ENCODE measurements around the gene MACROD2. TPM values are rescaled to one million over a fixed set of nuclear protein-coding genes. Genes with fewer than 3 reads are reported as not detected.

The MACROD2 gene
- total RNA-seq, 1 experiment from 2014 or later, result 0.86 TPM

DNA sequence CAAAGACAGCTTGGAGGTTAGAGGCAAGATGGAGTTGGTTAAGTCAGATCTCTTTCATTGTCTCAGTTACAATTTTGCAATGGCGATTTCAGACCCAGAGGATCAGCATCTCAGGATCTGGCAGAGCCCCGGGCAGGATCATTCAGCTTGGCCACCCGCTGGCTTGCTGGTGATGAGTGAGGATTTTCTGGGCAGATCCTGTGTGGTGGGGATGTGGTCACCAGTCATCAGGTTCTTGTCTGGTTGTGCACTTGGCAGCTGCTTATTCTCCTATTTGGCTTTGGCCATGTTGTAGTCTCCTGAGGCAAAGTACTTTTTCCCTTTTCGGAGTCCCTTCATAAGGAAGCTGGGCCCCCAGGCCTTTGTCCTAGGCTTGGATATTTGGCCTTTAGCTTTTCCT is 1624.0 kb downstream of the MACROD2 start:
- no peak for DNase-seq (ENCODE audit: low read depth)

DNA sequence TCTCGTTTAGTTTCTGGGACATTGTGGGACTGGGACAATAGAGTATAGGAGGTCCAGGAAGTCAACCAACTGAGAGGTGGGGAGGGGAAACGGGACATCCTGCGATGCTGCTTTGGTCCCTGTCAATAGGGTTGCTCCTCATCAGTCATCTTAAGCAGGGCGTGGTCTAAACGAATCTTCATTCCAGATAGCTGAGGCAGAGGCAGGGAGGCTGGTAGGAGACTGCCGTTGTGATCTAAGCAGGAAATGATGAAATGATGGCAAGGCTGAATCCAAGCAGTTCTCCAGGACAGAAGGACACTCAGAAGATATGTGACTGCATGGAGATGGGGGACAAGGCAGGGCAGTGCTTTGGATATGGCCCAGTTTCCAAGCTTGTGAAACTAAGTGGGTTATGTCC is 1624.5 kb downstream of the MACROD2 start:
- no peak for DNase-seq (ENCODE audit: low read depth)

DNA sequence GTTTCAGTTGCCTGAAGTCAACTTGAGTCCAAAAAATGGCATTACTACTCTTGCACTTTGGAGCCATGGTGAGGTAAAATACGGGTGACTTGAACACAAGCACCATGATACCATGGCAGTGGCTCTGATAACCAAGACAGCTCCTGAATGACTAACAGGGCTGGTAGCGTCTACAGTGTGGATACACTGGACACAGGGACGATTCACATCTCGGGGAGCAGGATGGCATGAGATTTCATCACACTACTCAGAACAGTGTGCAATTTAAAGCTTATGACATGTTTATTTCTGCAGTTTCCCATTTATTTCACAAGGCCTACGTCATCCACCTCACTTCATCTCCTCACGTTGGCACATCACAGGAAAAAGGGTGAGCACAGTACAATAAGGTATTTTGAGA is 1627.1 kb downstream of the MACROD2 start:
- no peak for DNase-seq (ENCODE audit: low read depth)

DNA sequence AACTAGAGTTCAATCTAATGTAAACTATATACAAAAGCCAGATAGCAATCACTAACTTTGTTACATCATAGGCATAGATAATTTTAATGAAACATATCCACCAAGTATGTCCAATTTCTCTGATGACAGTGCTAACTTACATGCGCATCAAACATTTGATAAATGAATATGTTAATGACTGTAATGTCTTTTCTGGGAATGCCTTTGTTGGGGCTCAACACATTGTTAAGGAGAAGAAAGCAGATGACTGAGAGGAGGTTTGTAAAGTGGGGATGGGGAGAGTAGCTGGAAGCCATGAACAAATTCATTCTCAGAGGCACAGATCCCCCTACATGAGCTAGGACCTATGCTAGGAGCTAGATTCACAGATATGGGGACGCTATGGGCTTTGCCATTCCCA is 1627.9 kb downstream of the MACROD2 start:
- no peak for DNase-seq (ENCODE audit: low read depth)

DNA sequence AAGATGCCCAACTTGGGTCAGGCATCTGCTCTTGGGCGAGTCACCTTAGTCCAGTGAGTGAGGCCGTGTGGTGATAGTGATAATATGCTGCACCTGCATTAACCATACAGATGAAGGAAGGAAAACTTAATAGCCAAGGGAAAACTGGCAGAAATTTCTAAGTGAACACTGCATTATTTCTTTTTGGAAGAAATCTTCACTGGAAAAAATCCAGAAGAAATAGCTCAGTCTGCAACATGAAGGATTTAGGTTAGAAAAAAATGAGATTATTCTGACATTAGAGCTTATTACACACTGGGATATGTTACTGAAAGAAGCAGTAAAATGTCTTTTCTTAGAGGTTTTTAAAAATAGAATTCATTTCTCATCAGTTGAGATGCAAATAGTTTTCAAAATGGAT is 1630.7 kb downstream of the MACROD2 start:
- DNase-seq (ENCODE audit: low read depth), result no peak

DNA sequence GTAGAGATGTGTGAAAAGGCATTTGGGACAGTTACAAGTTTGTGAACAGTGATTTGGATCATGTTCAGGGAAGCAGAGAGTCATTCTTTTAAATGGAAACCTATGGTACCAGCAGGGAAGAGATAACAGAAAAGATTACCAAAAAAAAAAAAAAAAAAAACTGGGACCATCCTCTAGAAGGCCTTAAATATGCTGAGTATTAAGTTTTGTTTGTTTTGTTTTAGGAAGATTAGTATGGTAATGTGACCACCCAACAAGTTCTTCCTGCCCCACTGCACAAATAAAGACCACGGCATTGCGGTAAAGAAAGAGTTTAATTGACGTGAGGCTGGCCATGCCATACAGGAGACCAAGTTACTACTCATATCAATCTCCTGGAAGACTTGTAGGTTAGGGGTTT is 1631.8 kb downstream of the MACROD2 start:
- DNase-seq (ENCODE audit: low read depth), result no peak

DNA sequence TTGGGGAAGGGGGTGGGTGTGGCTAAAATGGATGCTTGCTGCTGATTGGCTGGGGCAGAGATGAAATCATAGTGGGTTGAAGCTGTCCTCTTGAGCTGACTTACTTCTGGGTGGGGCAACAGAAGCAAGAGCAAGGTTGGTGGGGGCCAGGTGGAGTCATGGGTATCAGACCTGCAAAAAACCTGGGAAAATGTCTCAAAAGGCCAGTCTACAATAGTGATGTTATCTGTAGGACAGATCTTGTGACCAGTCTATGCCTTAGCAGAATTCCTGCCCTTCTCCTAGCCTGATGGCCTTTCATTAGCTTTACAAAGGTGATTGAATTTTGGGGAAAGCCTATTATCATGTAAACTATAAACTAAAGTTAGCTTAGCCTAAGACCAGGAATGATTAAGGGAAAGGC is 1632.2 kb downstream of the MACROD2 start:
- DNase-seq (ENCODE audit: low read depth), result no peak

DNA sequence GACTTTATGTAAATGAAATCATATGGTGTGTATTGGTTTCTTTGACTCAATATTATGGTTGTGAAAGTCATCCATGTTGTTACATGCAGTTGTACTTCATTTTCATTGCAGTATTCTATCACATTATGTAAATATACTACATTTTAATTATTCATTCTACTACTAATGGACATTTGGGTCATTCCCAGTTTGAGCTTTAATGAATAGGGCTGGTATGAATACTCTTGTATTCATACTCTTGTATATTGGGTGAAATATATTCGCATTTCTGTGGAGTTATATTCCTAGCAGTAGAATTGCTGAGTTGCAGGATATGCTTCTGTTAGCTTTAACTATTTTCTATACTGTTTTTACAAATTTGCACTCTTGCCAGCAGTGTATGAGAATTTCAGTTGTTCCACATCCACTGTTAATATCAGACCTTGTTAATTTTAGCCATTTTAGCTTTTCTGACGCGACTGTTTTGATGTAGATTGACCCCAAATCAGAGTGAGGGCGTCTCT is 1633.6 kb downstream of the MACROD2 start:
- no peak for DNase-seq (ENCODE audit: low read depth)

DNA sequence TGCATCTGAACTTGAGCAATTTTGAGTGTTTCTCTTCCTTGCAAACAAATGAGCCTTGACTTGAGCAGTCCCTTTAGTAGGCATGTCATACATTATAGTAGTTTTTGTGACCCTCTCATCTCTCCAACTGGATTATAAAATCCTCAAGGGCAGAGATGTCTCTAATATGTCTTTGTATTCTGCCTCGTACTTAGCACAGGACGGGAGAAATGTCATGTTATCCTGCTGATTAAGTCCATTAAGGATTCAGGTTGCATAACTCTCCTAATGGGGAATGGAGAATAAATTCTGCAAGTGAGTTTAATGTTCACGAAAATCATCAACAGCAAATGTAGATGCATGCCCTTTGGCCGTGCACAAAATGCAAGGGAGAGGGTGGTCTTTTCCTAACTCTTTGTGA is 1635.0 kb downstream of the MACROD2 start:
- no peak for DNase-seq (ENCODE audit: low read depth)

DNA sequence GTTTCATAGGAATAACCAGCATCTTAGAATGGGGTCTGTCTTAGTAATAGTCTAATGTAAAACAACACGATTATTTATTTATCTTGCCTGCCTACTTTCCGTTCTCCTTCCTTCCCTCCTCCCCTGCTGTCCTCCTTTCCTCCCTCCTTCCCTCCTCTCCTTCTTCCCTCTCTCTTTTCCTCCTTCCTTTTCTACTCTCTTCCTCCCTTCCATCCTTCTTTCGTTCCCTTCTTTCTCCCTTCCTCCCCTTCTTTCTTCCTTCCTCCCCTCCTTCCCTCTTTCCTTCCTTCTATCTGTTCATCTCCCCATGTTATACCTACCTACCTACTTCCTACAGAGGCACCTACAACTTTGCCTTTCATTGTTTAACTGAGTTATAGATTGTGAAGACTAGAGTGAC is 1637.4 kb downstream of the MACROD2 start:
- DNase-seq (ENCODE audit: low read depth), result no peak

DNA sequence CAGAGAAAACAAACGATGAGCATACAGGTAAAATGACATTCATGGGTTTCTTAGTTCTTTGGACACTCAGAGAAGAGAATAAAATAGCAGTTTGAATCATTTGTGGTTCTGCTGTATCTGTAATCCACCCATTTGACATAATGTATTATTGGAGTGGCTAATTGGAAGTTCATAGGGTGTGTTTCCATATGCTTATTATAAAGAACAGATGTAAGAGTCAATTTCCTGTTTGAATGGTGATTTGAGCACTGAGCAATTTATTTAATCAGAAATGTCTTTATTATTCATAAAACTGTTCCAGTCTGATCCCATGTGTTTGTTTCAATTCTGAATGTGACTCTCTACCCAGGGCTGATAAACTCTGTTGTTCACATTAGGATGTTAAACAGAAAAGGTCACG is 1638.8 kb downstream of the MACROD2 start:
- DNase-seq (ENCODE audit: low read depth), result no peak

DNA sequence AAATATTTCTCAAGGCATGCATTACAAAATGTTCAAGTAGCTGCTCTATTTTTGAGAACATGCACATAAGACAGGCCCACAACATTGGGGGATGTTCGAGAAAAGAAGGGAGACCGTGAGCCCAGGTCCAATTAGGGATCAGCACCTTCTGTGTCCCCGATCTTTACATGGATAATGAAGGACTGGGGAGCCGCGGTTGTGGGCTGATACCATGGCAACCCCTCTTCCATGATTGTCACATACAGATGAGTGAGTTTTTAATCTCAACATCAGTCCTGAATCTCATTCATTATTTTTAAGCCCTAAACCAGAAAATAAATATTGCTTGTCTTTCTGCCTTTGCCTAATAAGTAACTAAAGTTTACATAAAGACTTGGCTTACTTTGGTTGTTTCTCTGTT is 1642.2 kb downstream of the MACROD2 start:
- DNase-seq (ENCODE audit: low read depth), result no peak

DNA sequence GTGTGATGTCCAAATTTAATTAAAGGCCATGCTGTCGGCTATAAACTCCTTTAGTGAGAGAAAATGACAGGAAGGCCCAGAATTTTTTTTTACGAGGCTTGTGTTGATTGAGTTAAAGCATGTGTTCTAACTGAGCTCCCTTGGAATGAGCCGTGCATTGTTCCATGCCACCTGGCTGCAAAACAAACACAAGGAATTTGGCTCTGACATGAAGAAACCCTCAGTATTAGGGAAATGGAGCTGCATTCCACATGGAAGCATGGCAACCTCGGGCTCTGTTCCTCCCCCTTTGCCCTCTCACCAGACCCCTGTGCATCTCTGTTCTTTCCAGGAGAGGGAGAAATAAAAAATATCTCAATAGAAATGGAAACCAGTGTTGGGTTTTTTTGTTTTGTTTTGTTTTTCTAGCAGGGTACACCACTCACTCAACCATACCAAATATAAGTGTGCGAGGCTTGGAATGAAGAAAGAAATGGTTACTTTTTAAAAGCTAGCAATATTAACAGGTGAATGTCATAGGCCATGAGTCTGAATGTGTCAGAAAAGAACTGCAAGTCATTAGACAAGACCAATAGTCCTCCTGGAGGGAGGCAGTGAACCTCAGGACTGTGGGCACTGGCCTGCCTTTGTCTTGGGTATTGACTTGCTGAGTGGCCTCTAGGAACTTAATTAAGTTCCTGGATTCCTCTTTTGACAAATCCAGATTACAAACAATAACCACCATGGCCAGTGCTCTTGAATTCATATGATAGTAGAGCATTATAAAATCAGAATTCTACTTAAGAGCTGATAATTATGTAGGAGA is 1642.8 kb downstream of the MACROD2 start:
- no peak for DNase-seq (ENCODE audit: low read depth)

DNA sequence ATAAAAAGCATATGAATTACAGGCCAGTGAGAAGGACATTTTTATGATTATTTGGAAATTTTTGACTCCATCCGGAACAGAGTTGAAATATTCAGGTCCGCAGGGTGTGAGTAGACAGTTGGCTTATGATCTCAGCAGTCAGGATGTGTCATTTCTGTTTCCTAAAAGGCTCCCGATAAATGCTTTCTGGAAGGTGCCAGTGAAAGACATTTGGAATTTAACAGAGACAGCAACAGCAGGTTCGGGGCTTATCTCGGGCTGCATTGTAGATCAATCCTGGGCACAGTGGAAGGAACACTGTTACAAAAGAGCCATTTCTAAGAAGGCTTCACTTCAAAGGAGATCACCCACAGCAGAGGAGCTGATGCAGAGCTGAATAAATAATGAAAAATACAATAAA is 1643.5 kb downstream of the MACROD2 start:
- no peak for DNase-seq (ENCODE audit: low read depth)

DNA sequence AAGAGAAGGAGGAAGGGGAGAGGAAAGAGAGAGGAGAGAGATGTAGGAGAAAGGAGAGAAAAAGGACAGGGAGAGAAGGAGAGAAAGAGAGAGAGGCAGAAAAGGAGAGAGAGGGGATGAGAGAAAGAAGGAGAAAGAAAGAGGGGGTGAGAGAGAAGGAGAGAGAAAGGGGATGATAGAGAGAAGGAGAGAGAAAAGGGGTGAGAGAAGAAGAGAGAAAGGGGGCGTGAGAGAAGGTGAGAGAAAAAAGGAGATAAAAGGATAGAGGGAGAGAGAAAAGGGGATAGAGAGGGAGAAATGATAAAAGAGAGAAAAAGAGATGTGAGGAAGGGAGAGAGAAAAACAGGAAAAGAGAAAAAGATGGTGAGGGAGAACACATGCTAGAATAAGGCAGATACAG is 1644.5 kb downstream of the MACROD2 start:
- no peak for DNase-seq (ENCODE audit: low read depth)

DNA sequence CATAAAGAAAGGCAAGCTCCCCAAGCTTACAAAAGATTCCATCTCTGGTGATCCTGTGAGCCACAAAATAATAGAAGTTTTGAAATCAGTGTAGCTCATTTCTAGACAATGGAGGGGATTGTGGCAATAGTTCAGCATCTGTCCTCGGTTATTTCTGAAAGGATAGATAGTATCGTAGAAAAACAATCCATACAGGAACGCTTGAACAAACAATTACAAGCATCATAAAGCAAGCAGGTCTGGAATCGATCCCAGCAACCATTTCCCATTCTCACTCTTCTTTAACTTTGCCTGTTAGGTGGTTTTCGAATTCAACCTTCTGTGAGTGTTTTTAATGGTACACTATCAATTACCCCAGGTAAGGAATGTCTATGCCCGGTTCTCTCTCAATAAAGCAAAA is 1646.8 kb downstream of the MACROD2 start:
- no peak for DNase-seq (ENCODE audit: low read depth)

DNA sequence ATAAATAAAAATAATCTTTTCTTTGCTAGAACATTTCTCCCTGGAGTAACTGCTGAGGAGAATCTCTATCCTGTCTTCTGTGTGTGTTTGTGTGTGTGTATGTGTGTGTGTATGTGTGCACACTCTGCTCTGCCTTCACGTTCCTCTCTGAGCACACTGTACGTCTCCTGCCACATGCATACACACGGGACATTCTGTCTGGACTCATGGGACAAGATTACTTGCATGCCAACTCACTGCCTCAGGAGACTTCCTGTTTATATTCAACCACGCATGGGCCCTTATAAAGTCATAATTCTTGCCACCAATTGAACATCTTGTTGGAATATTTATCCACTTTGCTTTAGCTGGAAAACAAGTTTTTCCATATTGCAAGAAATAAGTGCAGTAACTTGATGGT is 1647.4 kb downstream of the MACROD2 start:
- no peak for DNase-seq (ENCODE audit: low read depth)

DNA sequence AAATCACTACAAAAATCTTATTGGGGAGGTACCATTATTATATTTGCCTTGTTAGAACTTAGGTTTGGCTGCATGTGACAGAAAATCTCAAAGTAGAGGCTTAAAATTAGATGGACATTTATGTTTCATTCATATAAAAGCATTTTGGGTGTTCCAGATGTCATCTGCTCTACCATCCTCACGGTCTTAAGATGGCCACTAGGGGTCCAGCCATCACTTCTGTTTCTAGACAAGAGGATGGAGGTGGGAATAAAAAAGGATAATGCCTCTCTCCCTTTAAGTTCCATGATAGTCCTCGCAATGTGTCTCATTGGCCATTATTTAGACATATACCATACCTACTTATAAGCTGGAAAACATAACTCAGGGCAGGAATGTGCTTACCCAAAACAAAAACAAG is 1648.4 kb downstream of the MACROD2 start:
- no peak for DNase-seq (ENCODE audit: low read depth)

DNA sequence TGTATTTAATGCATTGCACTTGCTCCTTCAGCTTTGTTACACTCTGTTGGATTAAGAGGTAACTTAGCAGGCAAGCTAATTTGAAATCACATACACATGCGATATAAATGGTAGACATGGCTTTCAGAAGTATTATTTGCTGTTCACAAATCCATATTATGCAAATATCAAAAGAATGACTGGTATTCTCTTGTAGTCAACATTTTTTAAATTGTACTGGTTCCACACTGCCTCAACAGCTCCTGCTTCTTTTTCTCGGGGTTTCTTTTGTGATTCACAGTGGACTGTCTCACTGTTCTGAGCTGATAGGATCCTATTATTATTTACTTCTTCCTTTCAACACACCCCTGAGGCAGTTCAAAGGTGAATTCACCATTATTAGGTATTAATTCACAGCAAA is 1650.5 kb downstream of the MACROD2 start:
- DNase-seq (ENCODE audit: low read depth), result no peak

DNA sequence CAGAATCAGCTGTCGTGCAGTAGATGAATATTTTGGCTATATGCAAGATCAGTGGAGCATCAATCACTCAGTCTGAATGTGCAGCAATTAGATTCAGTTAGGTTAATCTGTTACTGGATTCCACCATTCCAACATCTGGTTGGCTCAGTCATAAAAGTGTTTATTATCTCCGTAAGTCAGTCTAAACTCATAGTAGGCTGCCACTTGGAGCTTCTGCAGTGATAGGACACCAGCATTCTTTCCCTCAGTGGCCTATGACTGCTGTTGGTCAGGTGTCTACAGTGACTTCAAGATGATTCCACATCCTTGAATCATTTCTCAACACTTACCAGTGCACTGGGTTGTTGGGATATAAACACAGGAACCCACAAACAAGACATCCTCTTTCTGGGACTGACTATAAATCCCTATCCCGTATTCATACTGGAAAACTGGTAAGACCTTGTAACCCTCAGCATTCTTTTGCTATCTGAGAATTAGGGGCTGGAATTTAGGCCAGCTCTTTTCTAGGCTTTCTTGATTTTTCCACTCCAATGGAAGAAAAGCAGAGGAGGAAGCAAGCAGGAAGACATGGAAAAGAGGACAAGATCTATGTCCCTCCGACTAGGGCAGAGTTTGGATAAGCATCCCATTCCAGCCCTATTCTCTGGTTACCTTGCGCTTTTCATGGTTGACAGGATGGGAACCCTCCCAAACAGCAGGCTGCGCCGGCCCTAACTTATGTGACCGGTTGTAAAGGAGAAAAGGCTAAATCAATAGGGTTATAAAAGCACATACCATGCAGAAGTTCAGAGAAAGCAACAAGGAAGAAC is 1658.3 kb downstream of the MACROD2 start:
- DNase-seq (ENCODE audit: low read depth), result no peak

DNA sequence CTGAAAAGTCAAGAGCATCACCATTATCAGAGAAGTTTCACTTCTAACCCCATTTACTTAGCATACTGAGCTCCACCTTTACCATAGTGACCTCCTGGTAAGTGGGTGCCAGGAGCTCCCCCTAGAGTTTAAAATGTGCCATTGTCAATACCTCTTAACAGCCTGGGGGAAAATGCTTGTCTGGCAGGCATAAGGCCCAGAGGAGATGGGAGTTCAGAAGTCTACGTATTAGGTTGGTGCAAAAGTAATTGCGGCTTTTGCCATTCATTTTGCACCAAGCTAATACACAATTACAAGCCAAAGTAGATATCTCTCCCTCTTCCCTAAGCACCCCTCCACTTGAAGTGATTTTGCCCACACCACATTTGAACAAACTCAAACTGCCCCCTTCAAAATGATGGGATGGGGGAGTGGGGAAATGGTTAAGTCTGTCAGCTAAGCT is 1658.9 kb downstream of the MACROD2 start:
- DNase-seq (ENCODE audit: low read depth), result no peak

DNA sequence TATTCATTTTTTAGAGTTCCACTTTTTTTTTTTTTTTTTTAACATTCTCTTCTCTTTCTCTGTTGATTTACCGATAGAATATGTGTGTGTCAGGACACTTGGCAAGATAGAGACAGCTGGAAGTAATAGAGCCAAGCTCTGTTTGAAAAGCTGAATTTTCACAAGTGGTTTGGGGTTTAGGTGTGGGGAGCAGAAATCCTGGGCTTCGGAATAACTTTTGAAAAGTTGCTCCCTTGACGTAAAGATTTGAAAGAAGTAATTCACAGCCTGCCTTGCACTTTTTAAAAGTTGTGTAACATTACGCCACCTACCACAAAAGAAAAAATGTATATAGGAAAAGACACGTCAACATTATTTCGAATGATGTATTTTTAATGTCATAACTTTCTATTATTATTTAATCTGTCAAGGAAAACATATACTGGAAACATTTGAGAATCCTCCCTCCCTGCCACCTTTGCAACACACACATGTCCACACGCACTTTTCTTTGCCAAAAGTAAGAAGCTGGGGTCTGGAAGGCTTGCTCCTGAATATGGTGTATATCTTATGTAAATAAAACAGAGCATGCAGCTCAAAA is 1660.1 kb downstream of the MACROD2 start:
- DNase-seq (ENCODE audit: low read depth), result no peak

DNA sequence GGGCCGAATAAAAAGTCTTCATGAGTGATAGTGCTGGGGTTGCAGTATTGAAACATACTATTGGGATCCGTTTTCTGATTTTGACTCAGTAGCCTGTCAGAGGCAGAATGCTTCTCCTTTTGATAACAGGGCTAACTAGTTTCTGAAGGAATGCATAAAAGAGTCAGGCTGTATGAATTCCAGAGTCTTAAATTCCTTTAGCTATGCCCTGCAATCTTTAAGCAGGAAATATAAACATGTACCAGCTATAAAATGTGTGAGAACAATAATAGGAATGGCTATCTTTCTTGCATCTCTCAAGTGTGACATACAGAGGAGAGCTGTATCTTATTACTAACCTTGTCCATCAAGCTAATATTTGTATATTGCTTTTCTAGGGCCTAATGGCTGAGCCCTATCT is 1660.8 kb downstream of the MACROD2 start:
- DNase-seq (ENCODE audit: low read depth), result no peak

All from Daoy (cell line).